Dermis blood vessel endothelial cell (primary cell): ENCODE measurements around the gene MUC2. TPM values are rescaled to one million over a fixed set of nuclear protein-coding genes. Genes with fewer than 3 reads are reported as not detected.

ENCODE experiments used
- DNase-seq: peaks from one replicate; pipeline ENCODE4 v3.0.0; 2010
- total RNA-seq: library from RNA; depleted of rRNA; stranded (reverse); fragments of >200 nt; gene quantifications from 2 replicates; pipeline ENCODE4 v1.2.3, GENCODE V29; 2014

The MUC2 gene
- not detected in 2 replicates for total RNA-seq

GRCh38 chr11:1074244-1075221 lies at the start of gene MUC2:
TSS of gene MUC2 (plus strand) at chr11:1074874.
- DNase-seq, result no peak

- DNase-seq, result no peak
Measured at GRCh38 chr11:1025410-1026162, 49.1 kb upstream of the MUC2 start.

- DNase-seq, result no peak
Measured at GRCh38 chr11:1026163-1026450, 48.6 kb upstream of the MUC2 start.

- DNase-seq, result no peak
Measured at GRCh38 chr11:1026641-1027482, 47.8 kb upstream of the MUC2 start.

GRCh38 chr11:1027483-1028290 lies 47.0 kb upstream of the MUC2 start:
- DNase-seq, result no peak

GRCh38 chr11:1028291-1028540 lies 46.5 kb upstream of the MUC2 start:
- DNase-seq, result no peak

- no peak for DNase-seq
Measured at GRCh38 chr11:1028616-1029015, 46.1 kb upstream of the MUC2 start.

- no peak for DNase-seq
Measured at GRCh38 chr11:1029051-1029450, 45.6 kb upstream of the MUC2 start.

GRCh38 chr11:1029654-1030053 lies 45.0 kb upstream of the MUC2 start:
- no peak for DNase-seq

GRCh38 chr11:1030086-1030485 lies 44.6 kb upstream of the MUC2 start:
- DNase-seq, result no peak

- no peak for DNase-seq
Measured at GRCh38 chr11:1030556-1030955, 44.1 kb upstream of the MUC2 start.

GRCh38 chr11:1031121-1031899 lies 43.4 kb upstream of the MUC2 start:
- no peak for DNase-seq

- DNase-seq, result no peak
Measured at GRCh38 chr11:1032310-1032891, 42.3 kb upstream of the MUC2 start.

- no peak for DNase-seq
Measured at GRCh38 chr11:1033016-1033798, 41.5 kb upstream of the MUC2 start.

GRCh38 chr11:1034001-1034400 lies 40.7 kb upstream of the MUC2 start:
- DNase-seq, result no peak

GRCh38 chr11:1034456-1035295 lies 40.0 kb upstream of the MUC2 start:
- DNase-seq, result no peak

- no peak for DNase-seq
Measured at GRCh38 chr11:1035577-1036283, 38.9 kb upstream of the MUC2 start.

- DNase-seq, result no peak
Measured at GRCh38 chr11:1036303-1036923, 38.3 kb upstream of the MUC2 start, which contains the start of gene MUC6. TSS of gene MUC6 (minus strand) at chr11:1036718. CDS start at chr11:1036655, 63 bp downstream.
